Adipocyte (in vitro differentiated cells): Measurements from ENCODE around the gene CES1.
A peak's percentile ranks its signal among the peaks of the same experiment; 100 is the strongest.
"Not testable (repeated sequence)": the region's sequence is repeated elsewhere in the genome, so short reads cannot be mapped to it uniquely, and the experiment has no call there.

Experiments
- DNase-seq: peaks from one replicate; pipeline ENCODE4 v3.0.0-alpha.2; 2015; ENCODE audit warnings: low read depth
- H3K27me3 ChIP-seq: replicated peaks from 2 replicates; pipeline ENCODE4 v1.7.0; 2013; ENCODE audit warnings: mild to moderate bottlenecking, low read length, moderate library complexity; ENCODE audit not compliant: control insufficient read depth, insufficient read depth
- H3K36me3 ChIP-seq: 2 replicates; pipeline ENCODE4 v1.7.0; 2013; ENCODE audit warnings: low read length, mild to moderate bottlenecking, moderate library complexity; ENCODE audit not compliant: control insufficient read depth, insufficient read depth, severe bottlenecking
- H3K4me1 ChIP-seq: 2 replicates; pipeline ENCODE4 v1.7.0; 2013; ENCODE audit warnings: mild to moderate bottlenecking, low read length, moderate library complexity; ENCODE audit not compliant: control insufficient read depth, insufficient read depth
- H3K4me3 ChIP-seq: 2 replicates; pipeline ENCODE4 v1.7.0; 2013; ENCODE audit warnings: mild to moderate bottlenecking, low read length, moderate library complexity
- H3K9ac ChIP-seq: 2 replicates; pipeline ENCODE4 v1.7.0; 2013; ENCODE audit warnings: mild to moderate bottlenecking, low read length, moderate library complexity
- H3K9me3 ChIP-seq: 2 replicates; pipeline ENCODE4 v1.7.0; 2013; ENCODE audit warnings: mild to moderate bottlenecking, low read length, moderate library complexity; ENCODE audit not compliant: control insufficient read depth

Gene CES1

GRCh38 chr16:55832773-55833691, at the start of gene CES1:
Gene CES1 (minus strand): TSS chr16:55833096. CDS start chr16:55833055, 41 bp downstream.
- H3K9me3 ChIP-seq: no peaks in the 10 kb centered on the region
- H3K36me3 ChIP-seq: no peaks in the 10 kb centered on the region
- H3K9ac ChIP-seq: peak within 1 kb of the TSS; percentile 22
- DNase-seq: no peak
- peak within 1 kb of the TSS; percentile 48 for H3K4me3 ChIP-seq
- peaks cover 12% of the 10 kb centered on the region for H3K27me3 ChIP-seq
- H3K4me1 ChIP-seq: peaks cover 23% of the 10 kb centered on the region

- H3K9ac ChIP-seq: no peak overlapping the region
- no peak for DNase-seq
- no peaks in the 10 kb centered on the region for H3K36me3 ChIP-seq
These were observed 44.0 kb upstream of the CES1 start for GRCh38 chr16:55876854-55877253.

GRCh38 chr16:55875273-55875672, 42.4 kb upstream of the CES1 start, which contains the start of gene CES5A:
Gene CES5A (minus strand): TSS chr16:55875373. CDS start chr16:55875221, 152 bp downstream.
- Histone ChIP-seq H3K9ac (no peak within 1 kb of the TSS), H3K4me1 (no peaks in the 10 kb centered on the region), H3K36me3 (no peaks in the 10 kb centered on the region), H3K27me3 (peaks cover 6% of the 10 kb centered on the region), H3K9me3 (no peaks in the 10 kb centered on the region), H3K4me3 (no peak within 1 kb of the TSS)
- no peak for DNase-seq

More at GRCh38 chr16:55876854-55877253, 44.0 kb upstream of the CES1 start:
- no peaks in the 10 kb centered on the region for H3K4me1 ChIP-seq
- no peak overlapping the region for H3K4me3 ChIP-seq
- H3K9me3 ChIP-seq: no peaks in the 10 kb centered on the region
- H3K27me3 ChIP-seq: peaks cover 12% of the 10 kb centered on the region

- no peaks in the 10 kb centered on the region for H3K36me3 ChIP-seq
- DNase-seq: no peak
These were observed 40.2 kb upstream of the CES1 start for GRCh38 chr16:55873122-55873521.

GRCh38 chr16:55872130-55872529, 39.2 kb upstream of the CES1 start:
- H3K9ac ChIP-seq: no peak overlapping the region
- no peaks in the 10 kb centered on the region for H3K9me3 ChIP-seq
- peaks cover 14% of the 10 kb centered on the region for H3K27me3 ChIP-seq
- H3K4me1 ChIP-seq: no peaks in the 10 kb centered on the region
- no peaks in the 10 kb centered on the region for H3K36me3 ChIP-seq
- no peak overlapping the region for H3K4me3 ChIP-seq
- no peak for DNase-seq

More at GRCh38 chr16:55873122-55873521, 40.2 kb upstream of the CES1 start:
- no peaks in the 10 kb centered on the region for H3K9me3 ChIP-seq
- H3K27me3 ChIP-seq: peaks cover 14% of the 10 kb centered on the region
- H3K4me3 ChIP-seq: no peak overlapping the region
- H3K9ac ChIP-seq: no peak overlapping the region
- H3K4me1 ChIP-seq: no peaks in the 10 kb centered on the region

GRCh38 chr16:55871411-55872038, 38.6 kb upstream of the CES1 start:
- Histone ChIP-seq H3K4me1 (no peaks in the 10 kb centered on the region), H3K27me3 (peaks cover 14% of the 10 kb centered on the region), H3K9ac (no peak overlapping the region), H3K9me3 (no peaks in the 10 kb centered on the region), H3K4me3 (no peak overlapping the region), H3K36me3 (no peaks in the 10 kb centered on the region)
- no peak for DNase-seq

- DNase-seq: no peak
- H3K4me3 ChIP-seq: no peak overlapping the region
- no peak overlapping the region for H3K9ac ChIP-seq
These were observed 36.1 kb upstream of the CES1 start for GRCh38 chr16:55868980-55869379.

GRCh38 chr16:55868137-55868536, 35.2 kb upstream of the CES1 start:
- Histone ChIP-seq H3K9me3 (no peaks in the 10 kb centered on the region), H3K4me3 (no peak overlapping the region), H3K9ac (no peak overlapping the region), H3K4me1 (no peaks in the 10 kb centered on the region), H3K36me3 (no peaks in the 10 kb centered on the region), H3K27me3 (peaks cover 14% of the 10 kb centered on the region)
- DNase-seq: no peak

More at GRCh38 chr16:55868980-55869379, 36.1 kb upstream of the CES1 start:
- no peaks in the 10 kb centered on the region for H3K36me3 ChIP-seq
- no peaks in the 10 kb centered on the region for H3K9me3 ChIP-seq
- no peaks in the 10 kb centered on the region for H3K4me1 ChIP-seq
- peaks cover 14% of the 10 kb centered on the region for H3K27me3 ChIP-seq

- no peaks in the 10 kb centered on the region for H3K4me1 ChIP-seq
- no peaks in the 10 kb centered on the region for H3K36me3 ChIP-seq
- H3K9me3 ChIP-seq: no peaks in the 10 kb centered on the region
- no peak for DNase-seq
- H3K27me3 ChIP-seq: peaks cover 19% of the 10 kb centered on the region
- no peak overlapping the region for H3K4me3 ChIP-seq
- no peak overlapping the region for H3K9ac ChIP-seq
These were observed 28.4 kb upstream of the CES1 start for GRCh38 chr16:55861288-55861687.

- not testable (repeated sequence) for DNase-seq, H3K36me3 ChIP-seq, H3K9ac ChIP-seq, H3K9me3 ChIP-seq, H3K4me3 ChIP-seq, H3K4me1 ChIP-seq
- H3K27me3 ChIP-seq: peaks cover 22% of the 10 kb centered on the region
These were observed 24.8 kb upstream of the CES1 start for GRCh38 chr16:55857650-55858049.

- Histone ChIP-seq H3K9me3 (no peaks in the 10 kb centered on the region), H3K4me1 (no peaks in the 10 kb centered on the region), H3K4me3 (no peak overlapping the region), H3K27me3 (peaks cover 18% of the 10 kb centered on the region), H3K9ac (no peak overlapping the region), H3K36me3 (no peaks in the 10 kb centered on the region)
- DNase-seq: no peak
These were observed 24.1 kb upstream of the CES1 start for GRCh38 chr16:55856950-55857349.
